HCT116 (cell line): ENCODE results near the gene RPRM.

Experiments used
- CEBPB ChIP-seq: IDR thresholded peaks from 2 replicates; pipeline ENCODE4 v1.6.1; 2012; ENCODE audit warnings: low read depth
- CTCF ChIP-seq, 3 experiments: fragments of 200-600 bp in 1 of 3; sonication (generic) in 1 of 3; IDR thresholded peaks in 2 of 3; conservative IDR thresholded peaks in 1 of 3; 2 replicates each; pipeline ENCODE4 v1.5.1; 2012 to 2017; ENCODE audit warnings: low read depth in 2 of 3, low read length in 2 of 3, antibody characterized with exemption in 1 of 3, borderline replicate concordance in 1 of 3, control low read depth in 1 of 3, mild to moderate bottlenecking in 1 of 3, mixed read lengths in 1 of 3, mixed run types in 1 of 3, moderate library complexity in 1 of 3; ENCODE audit not compliant: insufficient read depth in 1 of 3
- EZH2 ChIP-seq: fragments of 200-600 bp; sonication (generic); IDR thresholded peaks from 2 replicates; pipeline ENCODE4 v1.6.1; 2017; ENCODE audit warnings: antibody characterized with exemption, mixed run types
- JUND ChIP-seq: IDR thresholded peaks from 2 replicates; pipeline ENCODE4 v1.6.1; 2012
- POLR2A ChIP-seq: IDR thresholded peaks from 2 replicates; pipeline ENCODE4 v1.7.0; 2011; ENCODE audit warnings: borderline replicate concordance; ENCODE audit not compliant: insufficient read depth, insufficient read length; ENCODE audit errors: extremely low read depth
- POLR2AphosphoS5 ChIP-seq: IDR thresholded peaks from 2 replicates; pipeline ENCODE4 v1.6.1; 2011; ENCODE audit warnings: mild to moderate bottlenecking, low read depth, low read length, moderate library complexity
- RAD21 ChIP-seq: IDR thresholded peaks from 2 replicates; pipeline ENCODE4 v1.6.1; 2012; ENCODE audit warnings: low read depth, mild to moderate bottlenecking
- REST ChIP-seq: IDR thresholded peaks from 2 replicates; pipeline ENCODE4 v1.6.1; 2012; ENCODE audit warnings: low read depth
- SIN3A ChIP-seq: IDR thresholded peaks from 2 replicates; pipeline ENCODE4 v1.6.1; 2012; ENCODE audit warnings: low read depth
- SP1 ChIP-seq: IDR thresholded peaks from 2 replicates; pipeline ENCODE4 v1.6.1; 2012; ENCODE audit warnings: low read depth
- YY1 ChIP-seq: IDR thresholded peaks from 2 replicates; pipeline ENCODE4 v1.6.1; 2011; ENCODE audit warnings: low read length, low read depth, moderate library complexity, mild to moderate bottlenecking; ENCODE audit not compliant: insufficient replicate concordance; ENCODE audit errors: extremely low read depth
- ZNF274 ChIP-seq: fragments of 200-500 bp; sonication (Bioruptor generic); IDR thresholded peaks from 2 replicates; pipeline ENCODE4 v1.6.1; 2014; ENCODE audit warnings: mild to moderate bottlenecking, low read depth, low read length, inconsistent platforms
- TF ChIP-seq, protein P1 (sequence below): IDR thresholded peaks from 2 replicates; pipeline ENCODE4 v1.6.1; 2012
- TF ChIP-seq, protein P2 (sequence below): IDR thresholded peaks from 2 replicates; pipeline ENCODE4 v1.6.1; 2012

- TF ChIP-seq CTCF (IDR thresholded peaks at IDR 0.05 in 2 of 3, conservative IDR thresholded peaks at IDR 0.05 in 1 of 3; ENCODE audit: borderline replicate concordance in 1 of 3, insufficient read depth in 1 of 3, low read depth in 2 of 3, low read length in 2 of 3) (no peak), CEBPB (no peak), SIN3A (no peak), JUND (no peak), EZH2 (no peak), POLR2A (no peak), YY1 (no peak), RAD21 (no peak), POLR2AphosphoS5 (no peak), SP1 (no peak), REST (no peak), ZNF274 (no peak)
- TF ChIP-seq, protein P1, sequence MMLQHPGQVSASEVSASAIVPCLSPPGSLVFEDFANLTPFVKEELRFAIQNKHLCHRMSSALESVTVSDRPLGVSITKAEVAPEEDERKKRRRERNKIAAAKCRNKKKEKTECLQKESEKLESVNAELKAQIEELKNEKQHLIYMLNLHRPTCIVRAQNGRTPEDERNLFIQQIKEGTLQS: no peak
- TF ChIP-seq, protein P2, sequence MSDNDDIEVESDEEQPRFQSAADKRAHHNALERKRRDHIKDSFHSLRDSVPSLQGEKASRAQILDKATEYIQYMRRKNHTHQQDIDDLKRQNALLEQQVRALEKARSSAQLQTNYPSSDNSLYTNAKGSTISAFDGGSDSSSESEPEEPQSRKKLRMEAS: no peak
Observed at GRCh38 chr2:153451611-153452010, 27.0 kb downstream of the RPRM start.
